Nephron progenitor cell (in vitro differentiated cells): Measurements from ENCODE around the gene ASXL1.

Experiments
- DNase-seq: peaks from one replicate; pipeline ENCODE4 v3.0.0; 2021
- H3K27ac Mint-ChIP-seq: 2 replicates; pipeline ENCODE4 v1.8.0; 2021; ENCODE audit warnings: mild to moderate bottlenecking, moderate library complexity, mixed read lengths
- H3K27me3 Mint-ChIP-seq: 2 replicates; pipeline ENCODE4 v1.8.0; 2021; ENCODE audit warnings: mild to moderate bottlenecking, low read depth, mixed read lengths; ENCODE audit not compliant: poor library complexity
- H3K36me3 Mint-ChIP-seq: 2 replicates; pipeline ENCODE4 v1.8.0; 2021; ENCODE audit warnings: low read depth, mixed read lengths
- H3K4me1 Mint-ChIP-seq: 2 replicates; pipeline ENCODE4 v1.8.0; 2021; ENCODE audit warnings: mixed read lengths
- H3K4me3 Mint-ChIP-seq: 2 replicates; pipeline ENCODE4 v1.8.0; 2021; ENCODE audit warnings: mild to moderate bottlenecking, moderate library complexity, mixed read lengths
- H3K9me3 Mint-ChIP-seq: 2 replicates; pipeline ENCODE4 v1.8.0; 2021; ENCODE audit warnings: mild to moderate bottlenecking, moderate library complexity, mixed read lengths
- TF ChIP-seq, protein P1 (sequence below): fragments of 200-600 bp; sonication (generic); IDR thresholded peaks from 2 replicates; pipeline ENCODE4 v1.5.0; 2021; ENCODE audit warnings: antibody characterized with exemption

ASXL1 gene

DNA sequence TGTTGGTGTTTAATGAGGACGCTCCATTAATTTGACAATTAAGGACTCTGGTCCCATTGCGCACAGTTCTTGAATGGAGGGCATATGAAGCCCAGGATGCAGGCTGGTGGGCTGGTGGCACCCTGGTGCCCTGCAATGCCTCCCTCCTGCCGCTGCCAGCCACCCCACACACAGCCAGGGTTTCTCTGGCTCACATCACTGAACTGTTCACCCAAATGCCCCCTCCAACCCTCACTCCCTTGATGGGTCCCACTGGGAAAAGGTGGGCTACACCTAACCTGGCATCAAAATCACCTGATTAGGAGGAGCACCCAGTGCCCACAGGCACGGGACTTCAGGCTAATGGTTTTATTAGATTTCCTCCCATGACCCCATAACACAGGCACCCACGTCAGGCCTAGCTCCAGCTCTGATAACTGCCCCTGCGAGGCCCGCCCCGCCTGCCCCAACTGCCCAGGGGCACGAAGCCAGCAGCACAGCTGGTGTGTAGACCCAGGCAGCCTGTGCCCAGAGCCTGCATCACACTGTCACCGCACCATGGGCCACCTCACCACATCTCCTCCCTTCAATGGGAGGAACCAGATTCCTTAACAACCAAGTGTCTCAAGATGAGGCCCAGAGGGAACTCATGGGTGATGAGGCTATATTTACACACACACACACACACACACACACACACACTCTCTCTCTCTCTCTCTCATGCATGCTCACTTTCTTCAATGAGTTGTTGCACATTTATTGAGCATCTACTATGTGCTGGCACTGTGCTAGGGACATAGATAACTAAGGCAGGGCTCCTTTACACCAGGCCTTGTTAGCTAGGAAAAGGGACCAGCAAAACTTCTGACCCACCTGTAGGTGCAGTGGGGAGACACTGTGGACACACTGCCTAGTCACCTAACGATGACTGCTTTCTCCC is 119.7 kb downstream of the ASXL1 start:
- H3K4me1 Mint-ChIP-seq = peaks cover 86% of the 10 kb centered on the region
- H3K27me3 Mint-ChIP-seq = no peaks in the 10 kb centered on the region
- no peak for DNase-seq
- no peaks in the 10 kb centered on the region for H3K9me3 Mint-ChIP-seq
- TF ChIP-seq, protein P1, sequence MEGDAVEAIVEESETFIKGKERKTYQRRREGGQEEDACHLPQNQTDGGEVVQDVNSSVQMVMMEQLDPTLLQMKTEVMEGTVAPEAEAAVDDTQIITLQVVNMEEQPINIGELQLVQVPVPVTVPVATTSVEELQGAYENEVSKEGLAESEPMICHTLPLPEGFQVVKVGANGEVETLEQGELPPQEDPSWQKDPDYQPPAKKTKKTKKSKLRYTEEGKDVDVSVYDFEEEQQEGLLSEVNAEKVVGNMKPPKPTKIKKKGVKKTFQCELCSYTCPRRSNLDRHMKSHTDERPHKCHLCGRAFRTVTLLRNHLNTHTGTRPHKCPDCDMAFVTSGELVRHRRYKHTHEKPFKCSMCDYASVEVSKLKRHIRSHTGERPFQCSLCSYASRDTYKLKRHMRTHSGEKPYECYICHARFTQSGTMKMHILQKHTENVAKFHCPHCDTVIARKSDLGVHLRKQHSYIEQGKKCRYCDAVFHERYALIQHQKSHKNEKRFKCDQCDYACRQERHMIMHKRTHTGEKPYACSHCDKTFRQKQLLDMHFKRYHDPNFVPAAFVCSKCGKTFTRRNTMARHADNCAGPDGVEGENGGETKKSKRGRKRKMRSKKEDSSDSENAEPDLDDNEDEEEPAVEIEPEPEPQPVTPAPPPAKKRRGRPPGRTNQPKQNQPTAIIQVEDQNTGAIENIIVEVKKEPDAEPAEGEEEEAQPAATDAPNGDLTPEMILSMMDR = no peak
- peaks cover 4% of the 10 kb centered on the region for H3K36me3 Mint-ChIP-seq
- H3K4me3 Mint-ChIP-seq = peak overlapping the region; percentile 54
- no peak overlapping the region for H3K27ac Mint-ChIP-seq

DNA sequence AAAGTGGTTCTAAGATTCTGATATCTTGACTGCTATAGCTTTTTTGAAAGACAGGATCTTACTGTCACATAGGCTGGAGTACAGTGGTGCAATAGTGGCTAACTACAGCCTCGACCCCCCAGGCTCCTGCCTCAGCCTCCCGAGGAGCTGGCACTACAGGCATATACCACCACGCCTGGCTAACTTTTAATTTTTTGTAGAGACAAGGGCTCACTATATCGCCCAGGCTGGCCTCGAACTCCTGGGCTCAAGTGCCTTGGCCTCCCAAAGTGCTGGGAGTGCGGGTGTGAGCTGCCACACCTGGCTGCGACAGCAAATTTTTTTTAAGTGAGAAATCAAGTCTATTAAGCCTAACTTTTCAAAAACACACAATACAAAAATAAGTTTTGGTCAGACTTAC is 120.4 kb downstream of the ASXL1 start:
- peaks cover under 1% of the 10 kb centered on the region for H3K36me3 Mint-ChIP-seq
- no peak overlapping the region for H3K4me3 Mint-ChIP-seq
- H3K27me3 Mint-ChIP-seq = no peaks in the 10 kb centered on the region
- peak overlapping the region; percentile 45 for H3K27ac Mint-ChIP-seq
- no peak for DNase-seq
- peaks cover 79% of the 10 kb centered on the region for H3K4me1 Mint-ChIP-seq
- H3K9me3 Mint-ChIP-seq = no peaks in the 10 kb centered on the region
- TF ChIP-seq, protein P1 = no peak

DNA sequence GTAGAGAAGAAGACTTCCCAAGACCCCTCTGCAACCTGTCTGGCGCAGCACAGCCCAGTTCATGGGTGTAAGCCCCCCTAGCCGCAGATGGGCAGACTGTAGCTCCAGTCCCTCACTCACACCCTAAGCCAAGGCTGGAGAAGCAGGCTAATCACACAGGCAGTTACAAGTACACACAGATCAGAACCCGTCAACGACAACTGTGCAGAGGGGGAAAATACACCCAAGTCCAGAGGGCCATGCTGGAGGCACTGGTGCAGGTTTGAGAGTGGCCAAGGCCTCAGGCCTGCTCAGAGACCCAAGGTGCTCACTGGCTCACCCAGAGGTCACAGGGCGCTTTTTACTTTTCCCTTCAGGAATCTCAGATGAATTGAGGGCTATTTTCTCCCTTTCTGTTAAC is 120.9 kb downstream of the ASXL1 start:
- Mint-ChIP-seq H3K4me1 (peaks cover 75% of the 10 kb centered on the region), H3K27ac (peak overlapping the region; percentile 81), H3K27me3 (no peaks in the 10 kb centered on the region), H3K36me3 (no peaks in the 10 kb centered on the region), H3K9me3 (no peaks in the 10 kb centered on the region), H3K4me3 (peak overlapping the region; percentile 36)
- TF ChIP-seq, protein P1 = no peak
- DNase-seq = no peak

DNA sequence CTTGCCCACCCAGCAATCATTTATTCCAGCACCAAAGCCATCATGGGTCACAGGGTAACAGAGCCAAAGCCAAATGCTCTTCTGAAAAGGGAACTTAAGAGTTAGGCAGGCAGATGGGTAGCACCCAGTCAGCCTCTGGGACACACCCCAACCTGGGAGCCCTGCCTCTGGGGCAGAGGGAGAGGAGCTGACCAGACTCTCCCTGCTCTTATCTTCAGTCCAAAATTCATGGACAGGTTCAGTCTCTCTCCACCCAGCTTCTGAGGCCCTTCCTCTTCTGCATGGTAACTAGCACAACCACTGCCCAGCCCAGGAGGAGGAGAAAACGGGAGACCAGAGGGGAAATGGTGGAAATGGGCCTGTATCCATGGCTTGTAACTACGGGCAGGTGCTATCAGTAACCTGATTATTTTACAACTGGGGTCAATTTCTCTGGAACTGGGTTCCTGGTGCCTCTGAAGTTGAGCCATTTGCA is 121.6 kb downstream of the ASXL1 start:
- Mint-ChIP-seq H3K36me3 (no peaks in the 10 kb centered on the region), H3K9me3 (no peaks in the 10 kb centered on the region), H3K27me3 (no peaks in the 10 kb centered on the region), H3K4me3 (peak overlapping the region; percentile 87), H3K27ac (peak overlapping the region; percentile 96), H3K4me1 (peaks cover 69% of the 10 kb centered on the region)
- TF ChIP-seq, protein P1 = no peak
- DNase-seq = no peak

DNA sequence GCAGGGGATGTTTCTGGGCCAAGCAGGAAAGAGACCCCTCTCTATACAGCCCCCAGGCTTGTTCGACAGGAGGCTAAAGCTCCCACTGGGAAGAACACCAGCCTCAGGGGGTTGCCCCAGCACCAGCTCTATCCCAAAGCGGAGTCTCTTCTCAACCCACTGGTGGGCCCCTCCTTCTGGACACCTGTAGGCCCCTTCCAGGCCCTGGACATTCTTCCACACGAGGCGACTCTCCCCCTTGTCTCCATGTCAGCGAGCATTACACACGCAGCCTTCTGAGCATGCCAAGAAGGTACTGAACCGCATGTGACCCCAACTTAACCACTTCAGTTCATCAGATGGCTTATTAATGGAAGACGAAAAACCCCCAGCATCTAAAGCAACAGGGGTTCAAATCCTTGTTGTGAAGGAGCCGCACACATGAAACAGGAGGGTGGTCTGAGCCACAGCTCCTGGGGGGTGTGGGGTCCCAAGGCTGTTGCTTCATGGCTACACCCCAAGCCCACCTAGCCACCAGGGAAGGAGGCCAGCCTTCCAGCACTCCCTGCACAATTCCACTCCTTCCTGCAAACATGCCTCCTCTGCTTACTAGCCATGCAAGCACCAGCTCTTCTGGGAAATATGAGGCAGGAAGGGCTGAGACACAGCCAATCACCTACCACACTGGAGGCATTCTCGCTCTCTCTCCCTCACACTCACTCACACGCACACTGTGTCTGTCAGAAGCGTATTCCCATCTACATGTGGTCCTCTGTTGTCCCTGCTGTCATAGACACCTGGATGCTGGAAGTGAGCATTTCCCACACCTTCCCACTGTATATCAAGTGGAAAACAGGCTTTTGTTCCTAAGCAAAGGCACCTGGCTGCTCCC is 122.5 kb downstream of the ASXL1 start:
- Mint-ChIP-seq H3K9me3 (no peaks in the 10 kb centered on the region), H3K4me1 (peaks cover 69% of the 10 kb centered on the region), H3K36me3 (no peaks in the 10 kb centered on the region), H3K4me3 (peak overlapping the region; percentile 87), H3K27me3 (no peaks in the 10 kb centered on the region), H3K27ac (peak overlapping the region; percentile 96)
- TF ChIP-seq, protein P1 = no peak
- DNase-seq = no peak
